Activated T-helper 1 cell treated with Interleukin-2 at 50 U/mL for 16 hours (primary cell): ENCODE data around the gene SMAD1.
"Not testable (repeated sequence)": the region's sequence is repeated elsewhere in the genome, so short reads cannot be mapped to it uniquely, and the experiment has no call there.

ENCODE experiments used
- DNase-seq: peaks from one replicate; pipeline ENCODE4 v3.0.0-alpha.2; 2020; ENCODE audit warnings: low read depth

The SMAD1 gene

GRCh38 chr4:145564540-145564939 is 82.9 kb downstream of the SMAD1 start:
- DNase-seq: no peak

DNA sequence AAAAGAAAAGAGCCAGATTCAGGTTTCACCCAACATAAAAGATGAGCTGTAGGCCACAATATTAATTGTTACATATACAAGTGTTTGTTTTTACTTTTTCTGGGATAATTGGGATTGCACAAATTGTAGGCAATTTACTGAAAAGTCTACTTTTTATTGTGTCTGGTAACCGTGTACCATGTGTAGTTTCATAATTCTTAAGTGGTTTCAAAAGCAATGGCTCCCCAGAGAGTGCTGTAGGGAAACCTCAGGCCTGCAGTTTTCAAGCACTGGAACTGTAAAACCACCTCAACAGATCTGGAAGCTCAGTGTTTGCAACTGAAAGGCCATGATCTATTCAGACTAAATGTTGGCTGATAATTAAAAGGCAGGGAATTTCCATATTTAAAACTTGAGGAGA is 83.7 kb downstream of the SMAD1 start:
- DNase-seq: no peak

GRCh38 chr4:145566086-145566708 is 84.5 kb downstream of the SMAD1 start:
- DNase-seq: no peak

- no peak for DNase-seq
Measured at GRCh38 chr4:145566768-145567167, 85.1 kb downstream of the SMAD1 start.

DNA sequence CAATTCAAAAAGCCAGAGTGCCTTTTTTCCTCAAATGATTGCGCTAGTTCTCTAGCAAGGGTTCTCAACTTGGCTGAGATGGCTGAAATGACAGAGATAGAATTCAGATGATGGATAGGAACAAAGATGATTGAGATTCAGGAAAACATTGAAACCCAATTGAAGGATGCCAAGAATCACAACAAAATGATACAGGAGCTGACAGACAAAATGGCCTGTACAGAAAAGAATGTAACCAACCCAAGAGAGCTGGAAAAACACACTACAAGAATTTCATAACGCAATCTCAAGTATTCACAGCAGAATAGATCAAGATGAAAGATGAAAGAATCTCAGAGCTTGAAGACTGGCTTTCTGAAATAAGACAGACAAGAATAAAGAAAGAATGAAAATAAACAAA is 85.9 kb downstream of the SMAD1 start:
- no peak for DNase-seq

- not testable (repeated sequence) for DNase-seq
Measured at GRCh38 chr4:145574546-145574945, 92.9 kb downstream of the SMAD1 start.

DNA sequence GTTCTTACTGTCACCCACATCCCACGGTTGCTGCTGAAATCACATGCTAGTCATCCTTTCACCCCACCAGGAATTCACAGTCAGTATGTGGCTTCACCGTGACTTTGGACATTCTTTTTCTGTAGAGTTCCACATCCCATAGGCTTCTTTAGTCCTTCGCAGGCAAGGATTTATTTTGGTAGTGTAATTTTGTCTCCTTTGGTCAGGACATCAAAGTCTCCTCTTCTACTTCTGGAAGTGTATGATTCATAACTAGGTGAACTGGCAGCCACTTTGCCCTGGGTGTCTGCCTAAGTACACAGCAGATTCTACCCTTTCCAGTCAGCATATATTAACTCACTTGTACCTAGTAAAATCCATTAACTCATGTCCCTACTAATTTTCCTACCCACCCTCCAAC is 99.3 kb downstream of the SMAD1 start:
- no peak for DNase-seq

GRCh38 chr4:145583191-145584055 is 101.8 kb downstream of the SMAD1 start:
- DNase-seq: no peak

DNA sequence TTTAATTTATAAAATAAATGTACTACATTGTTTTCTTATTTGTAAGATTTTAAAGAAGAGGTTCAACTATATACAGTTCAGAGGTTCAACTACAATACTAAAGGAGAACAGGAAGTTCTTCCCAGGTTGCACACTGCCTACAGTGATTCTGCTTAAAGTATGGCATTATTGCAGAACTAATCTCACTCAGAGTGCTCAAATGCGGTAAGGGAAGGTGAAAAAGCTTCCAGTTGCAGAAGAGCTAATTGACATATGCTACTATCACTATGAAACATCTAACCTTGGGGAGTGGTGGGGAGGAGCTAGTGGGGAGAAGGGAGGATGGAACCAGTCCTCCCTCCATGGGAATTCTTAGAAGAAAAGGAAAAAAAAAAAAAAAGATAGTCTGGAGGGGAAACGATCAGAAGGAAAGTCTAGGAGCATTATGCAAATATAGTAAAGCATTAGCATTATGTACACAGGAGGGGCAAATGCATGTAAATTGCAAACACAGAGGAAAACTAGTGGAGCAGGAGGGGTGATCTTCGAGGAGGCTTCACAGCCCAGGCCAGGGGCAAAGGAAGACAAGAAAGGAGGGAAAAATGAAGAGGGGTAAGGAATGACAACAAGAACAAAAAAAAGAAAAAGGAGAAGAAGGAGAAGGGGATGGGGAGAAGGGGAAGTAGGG is 105.6 kb downstream of the SMAD1 start:
- no peak for DNase-seq

GRCh38 chr4:145589381-145589780 is 107.7 kb downstream of the SMAD1 start:
- DNase-seq: not testable (repeated sequence)

- DNase-seq: no peak
Measured at GRCh38 chr4:145589916-145590702, 108.5 kb downstream of the SMAD1 start.

DNA sequence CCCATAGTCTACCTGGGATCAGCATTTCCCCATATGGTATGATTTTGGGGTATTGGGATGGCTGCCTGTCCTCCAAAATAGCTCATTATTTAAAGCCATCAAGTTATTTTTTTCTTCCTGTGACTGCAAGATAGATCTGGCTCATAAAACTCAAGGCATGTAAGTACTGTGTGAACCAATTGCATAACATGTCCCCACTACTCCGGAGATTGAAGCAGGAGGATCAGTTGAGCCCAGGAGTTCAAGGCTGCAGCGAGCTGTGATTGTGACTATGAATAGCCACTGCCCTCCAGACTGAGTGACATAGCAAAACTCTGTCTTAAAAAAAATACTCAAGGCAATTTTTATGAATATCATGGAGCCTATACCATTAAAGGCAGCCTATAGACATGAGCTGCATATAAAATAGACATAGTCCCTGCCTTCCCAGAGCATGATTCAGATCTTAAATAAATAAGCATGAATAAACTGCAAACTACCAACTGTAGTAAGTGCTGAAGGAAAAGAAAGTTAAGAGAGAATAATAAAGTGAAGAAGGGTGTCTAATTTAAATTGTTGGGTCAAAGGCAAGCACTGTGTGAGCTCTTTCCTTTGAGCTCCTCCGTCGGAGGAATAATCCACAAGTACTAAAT is 120.6 kb downstream of the SMAD1 start:
- no peak for DNase-seq

- no peak for DNase-seq
Measured at GRCh38 chr4:145605941-145606340, 124.3 kb downstream of the SMAD1 start.
